ENCODE data around the gene C16orf54.
"Not testable (repeated sequence)": the region's sequence is repeated elsewhere in the genome, so short reads cannot be mapped to it uniquely, and the experiment has no call there.

The C16orf54 gene

GRCh38 chr16:29697391-29697790, 48.4 kb downstream of the C16orf54 start:
- TF ChIP-seq CTCF (IDR thresholded peaks at IDR 0.05; ENCODE audit: low read depth, low read length) = no peak
- no peak overlapping the region for H3K4me3 ChIP-seq (replicated peaks in 1 of 2; ENCODE audit: low read depth in 2 of 2, low read length in 2 of 2)
- DNase-seq (ENCODE audit: low read depth in 2 of 2) = no peak

GRCh38 chr16:29696881-29697331, 48.9 kb downstream of the C16orf54 start:
- TF ChIP-seq CTCF (IDR thresholded peaks at IDR 0.05; ENCODE audit: low read depth, low read length) = no peak
- no peak overlapping the region for H3K4me3 ChIP-seq (replicated peaks in 1 of 2; ENCODE audit: low read depth in 2 of 2, low read length in 2 of 2)
- DNase-seq (ENCODE audit: low read depth in 2 of 2) = no peak

- not testable (repeated sequence) for DNase-seq (ENCODE audit: low read depth in 2 of 2)
Observed at GRCh38 chr16:29695675-29696074, 50.1 kb downstream of the C16orf54 start.

GRCh38 chr16:29694384-29695195, 51.2 kb downstream of the C16orf54 start:
- H3K4me3 ChIP-seq (replicated peaks in 1 of 2; ENCODE audit: low read depth in 2 of 2, low read length in 2 of 2) = no peak overlapping the region
- DNase-seq (ENCODE audit: low read depth in 2 of 2) = no peak
- no peak for TF ChIP-seq CTCF (IDR thresholded peaks at IDR 0.05; ENCODE audit: low read depth, low read length)

More at GRCh38 chr16:29695675-29696074, 50.1 kb downstream of the C16orf54 start:
- H3K4me3 ChIP-seq (replicated peaks in 1 of 2; ENCODE audit: low read depth in 2 of 2, low read length in 2 of 2) = not testable (repeated sequence)

GRCh38 chr16:29692606-29693005, 53.2 kb downstream of the C16orf54 start:
- DNase-seq (ENCODE audit: low read depth in 2 of 2); H3K4me3 ChIP-seq (replicated peaks in 1 of 2; ENCODE audit: low read depth in 2 of 2, low read length in 2 of 2): not testable (repeated sequence)

All from cardiac fibroblast (primary cell).